ENCODE results near the gene MAPRE3. TPM values are rescaled to one million over a fixed set of nuclear protein-coding genes. Genes with fewer than 3 reads are reported as not detected.

MAPRE3 gene
- total and polyA plus RNA-seq, 4 donors = 10.2 to 41.9 (median 27.2) TPM

GRCh38 chr2:26948800-26949199, 21.6 kb upstream of the MAPRE3 start:
- TF ChIP-seq, protein P1, sequence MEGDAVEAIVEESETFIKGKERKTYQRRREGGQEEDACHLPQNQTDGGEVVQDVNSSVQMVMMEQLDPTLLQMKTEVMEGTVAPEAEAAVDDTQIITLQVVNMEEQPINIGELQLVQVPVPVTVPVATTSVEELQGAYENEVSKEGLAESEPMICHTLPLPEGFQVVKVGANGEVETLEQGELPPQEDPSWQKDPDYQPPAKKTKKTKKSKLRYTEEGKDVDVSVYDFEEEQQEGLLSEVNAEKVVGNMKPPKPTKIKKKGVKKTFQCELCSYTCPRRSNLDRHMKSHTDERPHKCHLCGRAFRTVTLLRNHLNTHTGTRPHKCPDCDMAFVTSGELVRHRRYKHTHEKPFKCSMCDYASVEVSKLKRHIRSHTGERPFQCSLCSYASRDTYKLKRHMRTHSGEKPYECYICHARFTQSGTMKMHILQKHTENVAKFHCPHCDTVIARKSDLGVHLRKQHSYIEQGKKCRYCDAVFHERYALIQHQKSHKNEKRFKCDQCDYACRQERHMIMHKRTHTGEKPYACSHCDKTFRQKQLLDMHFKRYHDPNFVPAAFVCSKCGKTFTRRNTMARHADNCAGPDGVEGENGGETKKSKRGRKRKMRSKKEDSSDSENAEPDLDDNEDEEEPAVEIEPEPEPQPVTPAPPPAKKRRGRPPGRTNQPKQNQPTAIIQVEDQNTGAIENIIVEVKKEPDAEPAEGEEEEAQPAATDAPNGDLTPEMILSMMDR (IDR thresholded peaks at IDR 0.05; ENCODE audit: control extremely low read depth, extremely low read depth) = no peak
- ATAC-seq (ENCODE audit: insufficient read depth, low FRiP score) (no peak), DNase-seq (no peak)
- 91 to 100% methylated on average over 3 of the region's 3 CpGs for WGBS, 2 donors
- no peak overlapping the region for H3K4me3 ChIP-seq
- H3K27me3 ChIP-seq (ENCODE audit: control insufficient read depth in 3 of 3, insufficient read depth in 3 of 3, low read length in 2 of 3) = peaks cover 0 to 5% (median 0%) of the 10 kb centered on the region in 3 donors
- H3K9ac ChIP-seq (ENCODE audit: insufficient read depth in 1 of 2, low read length in 2 of 2) = no peak overlapping the region
- no peaks in the 10 kb centered on the region for H3K36me3 ChIP-seq (ENCODE audit: control insufficient read depth in 4 of 4, insufficient read depth in 4 of 4, low read length in 4 of 4)
- peaks cover 0 to 12% (median 0%) of the 10 kb centered on the region in 5 donors for H3K4me1 ChIP-seq (ENCODE audit: control insufficient read depth in 5 of 5, insufficient read depth in 5 of 5, low read length in 5 of 5)
- peaks cover 0 to 6% (median 0%) of the 10 kb centered on the region in 4 donors for H3K9me3 ChIP-seq (ENCODE audit: control insufficient read depth in 4 of 4, insufficient read depth in 3 of 4, low read length in 3 of 4)
- H3K27ac ChIP-seq (ENCODE audit: low read depth in 1 of 2, low read length in 1 of 2) = no peak overlapping the region

DNA sequence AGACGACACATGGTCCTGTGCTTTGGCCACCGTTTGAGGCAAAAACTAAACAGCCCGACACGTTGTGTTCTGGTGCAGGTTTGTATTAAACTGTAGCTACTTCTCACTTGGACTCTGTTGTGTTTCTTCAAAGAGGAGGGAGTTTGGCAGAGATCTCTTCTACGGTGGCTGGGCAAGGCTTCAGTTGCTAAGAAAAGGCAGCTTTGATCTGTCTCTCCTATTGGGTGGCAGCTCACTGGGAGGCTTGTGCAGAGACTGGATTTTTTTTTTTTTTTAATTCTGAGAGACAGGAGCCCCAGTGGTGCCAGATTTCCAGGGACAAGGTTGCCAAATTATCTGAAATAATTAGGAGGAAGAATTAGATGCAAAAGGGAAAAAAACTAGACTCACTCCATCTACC, 20.2 kb upstream of the MAPRE3 start:
- H3K27ac ChIP-seq (ENCODE audit: low read depth in 1 of 2, low read length in 1 of 2) = no peak overlapping the region
- H3K4me1 ChIP-seq (ENCODE audit: control insufficient read depth in 5 of 5, insufficient read depth in 5 of 5, low read length in 5 of 5) = peaks cover 0 to 12% (median 0%) of the 10 kb centered on the region in 5 donors
- H3K4me3 ChIP-seq = no peak overlapping the region
- TF ChIP-seq, protein P1 (IDR thresholded peaks at IDR 0.05; ENCODE audit: control extremely low read depth, extremely low read depth) = no peak
- H3K9me3 ChIP-seq (ENCODE audit: control insufficient read depth in 4 of 4, insufficient read depth in 3 of 4, low read length in 3 of 4) = peaks cover 0 to 6% (median 0%) of the 10 kb centered on the region in 4 donors
- H3K36me3 ChIP-seq (ENCODE audit: control insufficient read depth in 4 of 4, insufficient read depth in 4 of 4, low read length in 4 of 4) = no peaks in the 10 kb centered on the region
- WGBS, 2 donors = 77 to 86% methylated on average over 5 of the region's 5 CpGs
- ATAC-seq (ENCODE audit: insufficient read depth, low FRiP score) (no peak), DNase-seq (no peak)
- H3K9ac ChIP-seq (ENCODE audit: insufficient read depth in 1 of 2, low read length in 2 of 2) = no peak overlapping the region
- H3K27me3 ChIP-seq (ENCODE audit: control insufficient read depth in 3 of 3, insufficient read depth in 3 of 3, low read length in 2 of 3) = peaks cover 0 to 2% (median 0%) of the 10 kb centered on the region in 3 donors

DNA sequence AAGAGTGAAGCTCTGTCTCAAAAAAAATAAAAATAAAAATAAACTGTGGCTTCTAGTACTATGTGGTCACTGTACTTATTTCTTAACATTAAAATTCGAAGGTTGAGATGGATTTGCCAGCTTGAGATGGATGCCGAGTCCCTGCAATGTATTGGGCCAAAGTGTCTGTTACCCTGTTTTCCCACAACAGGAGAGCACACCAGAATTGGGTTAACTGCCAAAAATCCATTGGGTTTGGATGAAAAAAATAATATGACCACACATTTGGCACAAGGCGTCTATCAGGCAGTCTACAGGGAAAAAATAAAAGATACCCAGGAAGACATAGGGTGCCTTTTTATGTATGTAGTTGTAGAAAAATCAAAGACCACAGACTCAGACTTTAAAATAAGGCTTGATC, 19.2 kb upstream of the MAPRE3 start:
- peaks cover 0 to 2% (median under 1%) of the 10 kb centered on the region in 3 donors for H3K27me3 ChIP-seq (ENCODE audit: control insufficient read depth in 3 of 3, insufficient read depth in 3 of 3, low read length in 2 of 3)
- DNase-seq (no peak), ATAC-seq (ENCODE audit: insufficient read depth, low FRiP score) (no peak)
- H3K9ac ChIP-seq (ENCODE audit: insufficient read depth in 1 of 2, low read length in 2 of 2) = no peak overlapping the region
- no peak overlapping the region for H3K4me3 ChIP-seq
- peaks cover 0 to 3% (median 0%) of the 10 kb centered on the region in 4 donors for H3K9me3 ChIP-seq (ENCODE audit: control insufficient read depth in 4 of 4, insufficient read depth in 3 of 4, low read length in 3 of 4)
- 82 to 88% methylated on average over 3 of the region's 3 CpGs for WGBS, 2 donors
- TF ChIP-seq, protein P1 (IDR thresholded peaks at IDR 0.05; ENCODE audit: control extremely low read depth, extremely low read depth) = no peak
- no peaks in the 10 kb centered on the region for H3K36me3 ChIP-seq (ENCODE audit: control insufficient read depth in 4 of 4, insufficient read depth in 4 of 4, low read length in 4 of 4)
- H3K27ac ChIP-seq (ENCODE audit: low read depth in 1 of 2, low read length in 1 of 2) = no peak overlapping the region
- peaks cover 0 to 12% (median 0%) of the 10 kb centered on the region in 5 donors for H3K4me1 ChIP-seq (ENCODE audit: control insufficient read depth in 5 of 5, insufficient read depth in 5 of 5, low read length in 5 of 5)

DNA sequence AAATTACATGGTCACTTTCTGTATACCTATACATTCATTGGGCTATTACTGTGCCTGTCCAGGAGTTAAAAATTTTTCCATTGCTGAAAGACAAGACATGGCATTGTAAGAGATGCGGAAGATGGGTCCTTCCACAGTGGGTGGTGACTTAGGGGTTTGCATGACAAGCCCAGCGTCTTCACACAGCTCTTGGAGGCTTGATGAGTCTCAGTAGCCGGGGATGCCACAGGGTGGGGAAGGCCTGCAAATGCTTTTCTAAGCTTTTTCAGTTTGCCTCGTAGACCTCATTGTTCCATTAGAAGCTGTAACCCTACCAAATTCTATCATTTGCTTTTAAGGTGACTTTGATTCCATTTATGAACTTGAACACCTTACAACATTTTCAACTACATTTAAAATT, 18.1 kb upstream of the MAPRE3 start:
- peaks cover 0 to 3% (median 0%) of the 10 kb centered on the region in 4 donors for H3K9me3 ChIP-seq (ENCODE audit: control insufficient read depth in 4 of 4, insufficient read depth in 3 of 4, low read length in 3 of 4)
- H3K4me3 ChIP-seq = no peak overlapping the region
- no peak for DNase-seq
- no peak for ATAC-seq (ENCODE audit: insufficient read depth, low FRiP score)
- 70 to 79% methylated on average over 4 of the region's 4 CpGs for WGBS, 2 donors
- no peak overlapping the region for H3K9ac ChIP-seq (ENCODE audit: insufficient read depth in 1 of 2, low read length in 2 of 2)
- no peak overlapping the region for H3K27ac ChIP-seq (ENCODE audit: low read depth in 1 of 2, low read length in 1 of 2)
- H3K4me1 ChIP-seq (ENCODE audit: control insufficient read depth in 5 of 5, insufficient read depth in 5 of 5, low read length in 5 of 5) = peaks cover 0 to 4% (median 0%) of the 10 kb centered on the region in 5 donors
- no peaks in the 10 kb centered on the region for H3K36me3 ChIP-seq (ENCODE audit: control insufficient read depth in 4 of 4, insufficient read depth in 4 of 4, low read length in 4 of 4)
- H3K27me3 ChIP-seq (ENCODE audit: control insufficient read depth in 3 of 3, insufficient read depth in 3 of 3, low read length in 2 of 3) = peaks cover 0 to 4% (median 2%) of the 10 kb centered on the region in 3 donors
- TF ChIP-seq, protein P1 (IDR thresholded peaks at IDR 0.05; ENCODE audit: control extremely low read depth, extremely low read depth) = no peak
